T-helper 2 cell (primary cell): ENCODE results near the gene IL10RB.

Experiments
- DNase-seq, 5 experiments: peaks; one replicate each; pipeline versions ENCODE4 v3.0.0 to v3.0.0-alpha.2; 2012 to 2022

The IL10RB gene

DNA sequence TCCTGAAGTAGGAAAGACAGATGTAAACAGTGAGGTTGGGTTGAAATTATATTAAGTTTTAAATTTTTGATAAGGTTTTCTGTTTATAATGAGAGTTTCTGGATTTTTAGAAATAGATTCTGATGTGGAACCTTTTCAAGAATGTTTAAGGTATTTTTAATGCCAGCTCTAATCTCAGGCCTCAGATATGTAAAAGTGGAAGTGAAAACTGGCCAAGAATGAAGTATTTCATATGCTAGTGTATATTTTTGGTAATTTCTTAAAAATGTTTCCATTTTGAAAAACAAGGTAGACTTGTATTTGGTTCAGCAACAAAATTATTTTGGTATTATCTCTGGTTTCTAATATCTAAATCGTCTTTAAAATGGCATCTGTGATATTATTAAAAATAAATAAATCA lies 73.0 kb downstream of the IL10RB start:
- DNase-seq = no peak

DNA sequence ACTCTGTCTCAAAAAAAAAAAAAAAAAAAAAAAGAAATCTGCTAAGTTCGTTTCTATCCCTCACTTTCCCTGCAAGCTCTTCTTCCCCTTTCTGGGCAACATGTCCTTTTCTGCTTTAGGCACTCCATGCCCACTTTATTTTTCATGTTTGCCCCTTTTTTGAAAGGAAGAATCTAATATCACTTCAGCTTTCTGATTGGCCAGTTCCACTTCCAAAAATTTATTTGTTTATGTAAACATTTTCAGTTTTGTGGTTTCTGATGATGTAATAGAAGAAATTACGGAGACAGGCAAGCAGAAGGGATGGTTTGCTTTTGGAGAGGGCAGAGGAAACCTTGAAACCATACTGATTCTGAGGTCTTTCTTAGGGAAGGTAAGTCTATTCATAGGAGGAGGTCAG lies 73.8 kb downstream of the IL10RB start:
- no peak for DNase-seq

DNA sequence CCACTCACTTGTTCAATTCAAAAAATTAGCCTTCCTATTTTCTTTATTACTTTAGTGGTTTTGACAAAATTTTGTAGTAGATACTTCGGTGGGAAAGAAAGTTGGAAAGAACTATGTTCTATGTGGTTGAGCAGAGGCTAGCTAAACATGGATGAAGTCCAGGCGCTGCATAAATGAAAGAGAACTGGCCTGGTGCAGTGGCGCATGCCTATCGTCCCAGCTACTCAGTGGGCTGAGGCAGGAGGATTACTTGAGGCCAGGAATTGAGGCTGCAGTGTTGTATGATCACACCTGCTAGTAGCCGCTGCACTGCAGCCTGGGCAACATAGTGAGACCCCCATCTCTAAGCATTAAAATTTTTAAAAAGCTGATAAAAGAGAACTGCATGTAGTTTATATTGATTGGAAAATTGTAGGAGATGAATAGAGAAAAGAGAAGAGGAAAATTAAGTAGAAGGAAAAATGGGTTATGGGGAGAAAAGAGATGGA lies 79.6 kb downstream of the IL10RB start:
- no peak for DNase-seq
